Measurements from ENCODE around the gene ANGPTL2.
"Not testable (repeated sequence)": the region's sequence is repeated elsewhere in the genome, so short reads cannot be mapped to it uniquely, and the experiment has no call there.

ANGPTL2 gene

DNA sequence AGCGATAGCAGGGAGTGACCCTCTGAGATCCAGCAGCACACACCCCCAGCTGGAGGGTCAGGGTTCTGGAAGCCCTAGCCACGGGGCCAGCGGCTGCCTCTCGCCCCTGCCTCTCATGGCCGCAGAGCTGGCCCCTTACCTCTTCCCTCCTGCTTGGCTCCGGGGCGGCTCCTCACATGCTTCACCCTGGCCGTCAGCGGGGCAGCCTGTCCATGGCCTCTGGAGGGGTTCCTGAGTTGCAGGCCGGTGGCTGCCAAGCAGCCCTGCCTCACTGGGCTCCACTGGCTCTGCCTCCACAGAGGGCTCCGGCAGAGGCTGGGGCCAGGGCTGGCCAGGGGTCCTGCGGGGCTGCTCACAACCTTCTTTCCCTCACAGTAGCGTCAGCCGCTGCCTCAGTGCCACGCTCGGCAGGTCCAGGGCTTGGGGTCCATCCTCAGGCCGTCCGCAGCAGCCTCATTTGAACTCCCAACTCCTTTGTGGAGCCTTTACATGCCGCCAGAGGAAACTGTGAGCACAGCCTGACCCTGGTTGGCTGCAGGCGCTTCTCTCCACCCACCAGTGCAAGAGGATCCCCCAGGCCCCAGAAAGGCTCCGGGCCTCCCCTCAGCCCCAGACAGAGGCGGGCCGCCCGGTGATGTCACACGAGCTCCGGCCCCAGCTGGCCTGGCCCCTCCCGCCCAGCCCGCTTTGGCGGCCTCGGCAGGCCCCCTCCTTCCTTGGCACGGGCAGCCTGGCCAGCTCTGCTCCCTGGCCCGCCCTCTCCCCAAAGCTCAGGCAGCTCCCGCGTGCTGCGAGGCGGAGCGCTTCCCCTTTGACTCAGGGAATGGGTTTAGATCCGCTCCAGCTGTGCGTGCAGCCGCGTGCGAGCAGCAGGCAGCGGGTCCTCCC is at the start of gene ANGPTL2:
ANGPTL2 (minus strand) TSS at position 460 of the 888 bp plus-strand sequence. CDS start 13,904 bp downstream, outside the sequence.
- DNase-seq = peak; percentile 16

GRCh38 chr9:127171348-127171747 is 48.9 kb upstream of the ANGPTL2 start:
- DNase-seq = not testable (repeated sequence)

- DNase-seq = no peak
Observed at GRCh38 chr9:127170652-127171051, 48.2 kb upstream of the ANGPTL2 start.

- no peak for DNase-seq
Observed at GRCh38 chr9:127170103-127170502, 47.7 kb upstream of the ANGPTL2 start.

DNA sequence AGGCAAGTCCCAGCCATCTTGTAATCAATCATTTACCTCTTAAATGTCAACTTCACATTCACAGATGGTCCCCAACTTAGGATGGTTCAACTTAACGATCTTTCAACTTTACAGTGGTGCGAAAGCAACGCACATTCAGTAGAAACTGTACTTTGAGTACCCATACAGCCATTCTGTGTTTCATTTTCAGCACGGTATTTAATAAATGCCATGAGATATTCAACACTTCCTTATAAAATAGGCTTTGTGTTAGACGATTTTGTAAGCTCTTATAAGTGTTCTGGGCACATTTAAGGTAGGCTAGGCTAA is 47.1 kb upstream of the ANGPTL2 start:
- no peak for DNase-seq

- DNase-seq = no peak
Observed at GRCh38 chr9:127168756-127169574, 46.5 kb upstream of the ANGPTL2 start.

- DNase-seq = no peak
Observed at GRCh38 chr9:127167560-127168326, 45.3 kb upstream of the ANGPTL2 start.

DNA sequence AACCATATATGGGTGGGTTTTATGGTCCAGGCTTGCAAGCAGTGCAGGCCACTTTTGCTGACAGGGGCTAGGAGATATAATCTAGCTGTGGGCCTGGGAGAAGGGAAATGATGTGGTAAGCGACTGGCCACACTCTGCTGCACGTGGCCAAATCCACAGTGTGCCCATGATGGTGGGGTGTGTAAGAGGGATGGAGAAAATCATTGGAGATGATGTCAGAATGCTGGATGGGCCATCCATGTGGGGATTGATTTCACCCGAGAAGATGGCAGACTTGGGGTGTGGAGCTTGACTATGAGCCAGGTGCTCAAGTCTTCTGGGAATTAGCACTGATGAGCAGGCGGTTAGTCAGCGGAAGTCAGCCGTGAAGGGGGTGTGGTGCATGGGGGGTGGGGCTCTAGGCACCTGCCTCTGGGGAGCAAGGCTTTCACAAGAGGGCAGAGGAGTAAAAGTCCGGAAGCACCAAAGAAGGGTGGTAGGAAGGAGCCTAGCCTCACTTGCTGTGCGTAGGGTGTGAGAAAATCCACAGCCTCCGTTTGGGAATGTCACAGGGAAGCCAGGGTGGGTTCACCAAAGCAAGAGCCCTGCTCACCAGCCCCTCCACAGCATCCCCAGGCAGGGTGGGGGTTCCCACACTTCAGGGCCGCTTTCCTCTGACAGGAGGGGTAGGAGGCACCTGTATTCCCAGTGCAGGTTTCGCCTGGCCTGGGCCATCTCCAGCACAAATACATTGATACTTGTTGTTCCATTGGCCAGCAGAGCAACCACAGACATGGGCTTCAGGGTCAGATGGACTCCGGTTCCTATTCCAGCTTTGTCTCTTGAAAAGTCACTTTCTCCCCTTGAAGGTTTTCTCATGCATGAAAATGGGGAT is 44.5 kb upstream of the ANGPTL2 start:
- peak; percentile 22 for DNase-seq

GRCh38 chr9:127166111-127166510 is 43.7 kb upstream of the ANGPTL2 start:
- DNase-seq = no peak

DNA sequence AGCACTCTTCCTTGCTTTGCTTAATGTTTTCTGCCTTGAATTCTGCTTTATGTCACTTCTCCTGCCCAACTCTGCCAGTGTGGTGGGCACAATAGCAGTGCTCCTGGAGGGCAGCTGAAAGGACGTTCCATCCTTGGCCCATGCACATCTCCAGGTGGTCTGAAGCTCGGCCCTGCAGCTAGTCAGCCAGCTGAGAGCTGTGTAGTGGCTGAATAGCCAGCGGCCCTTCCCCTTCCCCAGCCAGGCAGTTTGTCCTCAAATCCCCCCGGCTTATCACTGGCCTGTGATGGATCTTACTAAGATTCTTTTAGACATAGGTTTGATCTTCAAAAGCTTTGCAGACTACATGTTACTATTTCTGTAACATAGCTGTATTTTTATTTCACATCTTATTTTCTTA is 42.7 kb upstream of the ANGPTL2 start:
- no peak for DNase-seq

DNA sequence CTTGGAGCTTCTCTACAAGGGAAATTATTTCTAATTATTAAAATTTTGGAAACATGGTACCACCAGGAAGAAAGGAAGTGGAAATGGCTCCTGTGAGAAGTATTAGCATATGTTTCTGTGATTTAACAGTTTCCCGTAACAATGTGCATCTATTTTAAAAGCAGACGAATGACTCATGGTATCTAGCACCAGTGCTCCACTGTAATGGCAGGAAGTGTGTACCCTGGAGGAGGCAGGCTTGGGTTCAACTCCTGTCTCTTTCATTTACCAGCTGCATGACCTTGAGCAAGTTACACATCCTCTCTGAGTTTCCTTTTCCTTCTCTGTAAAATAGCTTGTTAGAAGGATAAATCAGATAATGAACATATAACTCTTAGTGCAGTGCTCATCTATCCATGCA is 41.0 kb upstream of the ANGPTL2 start:
- DNase-seq = peak; percentile 80

GRCh38 chr9:127162864-127163365 is 40.5 kb upstream of the ANGPTL2 start:
- no peak for DNase-seq

DNA sequence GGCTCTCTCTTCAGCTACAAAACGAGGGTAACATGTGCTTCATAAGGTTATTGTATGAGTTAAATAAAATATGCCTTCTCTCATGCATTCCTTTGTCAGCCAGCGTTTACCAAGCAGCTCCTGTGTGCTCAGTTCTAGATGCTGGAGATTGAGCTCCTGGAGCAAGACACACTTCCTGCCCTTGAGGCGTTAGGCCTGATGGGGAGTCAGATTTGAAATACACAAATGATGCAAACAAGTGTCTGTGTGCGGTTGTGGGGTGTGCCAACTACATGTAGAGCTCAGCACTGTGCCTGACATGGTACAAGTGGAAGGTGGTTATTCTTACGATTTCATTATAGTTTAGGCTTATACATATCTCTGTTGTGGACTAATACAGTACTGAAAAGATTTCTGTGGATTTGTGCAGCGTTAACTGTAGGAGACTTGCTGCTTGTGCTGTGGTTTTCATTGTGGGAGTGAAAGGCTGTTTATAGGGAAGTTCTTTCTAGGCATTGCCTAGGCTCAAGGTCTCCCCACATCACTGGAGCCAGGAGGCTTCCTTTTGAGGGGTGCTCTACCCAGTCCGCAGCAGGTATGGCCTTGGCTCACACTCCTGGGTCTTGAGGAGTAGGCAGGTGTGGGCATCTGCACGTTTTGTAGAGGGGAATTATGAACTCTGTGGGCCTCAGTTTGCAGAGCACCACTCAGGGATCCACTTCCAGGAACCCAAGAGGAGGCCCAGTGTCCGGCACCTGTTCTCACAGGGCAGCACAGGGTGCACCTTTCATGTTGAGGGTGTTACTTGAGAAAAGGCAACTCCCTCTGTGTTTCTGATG is 39.8 kb upstream of the ANGPTL2 start:
- DNase-seq = peak; percentile 91

DNA sequence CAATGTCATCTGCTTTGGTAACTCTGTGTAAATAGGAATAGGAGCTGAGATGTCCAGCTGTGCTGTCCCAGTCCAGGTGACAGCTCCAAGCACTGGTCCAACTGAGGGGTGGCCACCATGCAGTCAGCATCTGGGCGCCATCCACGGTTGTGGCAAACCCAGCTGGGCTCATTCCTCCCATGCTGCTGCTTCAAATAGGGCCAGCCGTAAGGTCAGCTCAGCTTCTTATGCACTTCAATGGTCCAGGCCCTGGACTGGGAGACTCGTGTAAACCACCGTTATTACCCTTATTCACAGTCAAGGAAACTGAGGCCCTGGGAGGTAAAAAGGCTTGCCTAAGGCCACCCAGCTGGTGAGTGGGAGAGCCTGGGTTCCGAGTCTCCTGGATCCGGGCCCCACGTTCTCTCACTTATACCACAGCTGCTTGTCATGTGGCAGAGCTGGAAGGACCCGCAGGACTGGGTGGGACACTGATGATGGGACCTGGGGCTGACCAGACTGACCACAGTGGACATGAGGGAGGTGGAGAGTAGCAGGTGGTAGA is 38.7 kb upstream of the ANGPTL2 start:
- DNase-seq = no peak

DNA sequence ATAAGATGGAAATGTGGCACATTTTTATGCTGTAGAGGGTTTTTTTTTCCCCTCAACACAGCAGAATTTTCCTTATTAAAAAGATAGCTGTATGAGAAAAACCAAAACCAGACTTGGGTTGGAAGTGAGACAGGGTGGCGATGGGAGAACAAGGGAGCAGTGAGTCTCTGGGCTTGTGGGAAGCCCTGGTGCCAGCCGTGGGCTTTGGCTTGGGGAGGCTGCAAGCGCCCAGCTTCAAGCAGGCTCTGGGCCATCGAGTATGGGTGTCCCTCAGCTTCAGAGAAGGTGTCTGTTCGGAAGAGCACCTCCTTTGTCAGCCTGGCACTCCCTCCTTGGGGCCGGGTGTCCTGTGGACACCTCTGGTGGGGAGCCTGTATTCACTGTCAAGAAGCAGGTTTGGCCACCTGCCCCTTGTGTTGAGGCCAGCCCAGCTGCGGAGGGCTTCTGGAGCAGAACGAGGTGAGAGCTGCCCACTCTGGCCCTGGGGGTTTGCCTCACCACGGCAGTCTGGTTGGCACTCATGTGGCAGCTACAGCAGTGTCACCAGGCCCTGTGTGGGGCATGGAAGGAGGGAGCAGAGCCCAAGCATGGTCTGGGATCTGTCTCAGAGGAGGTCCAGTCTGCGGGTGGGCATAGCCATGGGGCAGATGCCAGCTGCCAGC is 37.6 kb upstream of the ANGPTL2 start:
- DNase-seq = no peak

DNA sequence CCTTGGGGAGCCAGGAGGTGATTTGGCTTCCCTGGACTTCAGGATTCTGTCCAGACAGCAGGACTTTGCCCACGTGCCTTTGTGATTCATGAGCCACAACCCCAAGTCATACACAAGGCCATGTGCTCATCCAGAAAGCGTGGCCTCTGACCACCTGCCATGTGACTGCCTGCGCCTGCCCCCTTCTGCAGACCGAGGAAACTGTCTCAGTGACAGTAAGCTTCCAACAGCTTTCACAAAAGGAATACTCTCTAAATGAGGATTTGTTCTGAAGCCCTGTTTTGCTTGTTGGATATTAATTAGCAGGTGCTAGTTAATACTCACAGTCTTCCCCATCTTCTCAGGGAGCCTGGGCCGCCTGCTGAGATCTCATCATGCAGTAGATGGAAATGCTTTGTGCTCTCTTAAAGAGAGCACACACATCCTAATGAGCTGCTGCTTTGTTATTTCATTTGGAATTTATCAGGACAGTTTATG is 36.9 kb upstream of the ANGPTL2 start:
- DNase-seq = peak; percentile 32

- DNase-seq = no peak
Observed at GRCh38 chr9:127158786-127159324, 36.4 kb upstream of the ANGPTL2 start.

DNA sequence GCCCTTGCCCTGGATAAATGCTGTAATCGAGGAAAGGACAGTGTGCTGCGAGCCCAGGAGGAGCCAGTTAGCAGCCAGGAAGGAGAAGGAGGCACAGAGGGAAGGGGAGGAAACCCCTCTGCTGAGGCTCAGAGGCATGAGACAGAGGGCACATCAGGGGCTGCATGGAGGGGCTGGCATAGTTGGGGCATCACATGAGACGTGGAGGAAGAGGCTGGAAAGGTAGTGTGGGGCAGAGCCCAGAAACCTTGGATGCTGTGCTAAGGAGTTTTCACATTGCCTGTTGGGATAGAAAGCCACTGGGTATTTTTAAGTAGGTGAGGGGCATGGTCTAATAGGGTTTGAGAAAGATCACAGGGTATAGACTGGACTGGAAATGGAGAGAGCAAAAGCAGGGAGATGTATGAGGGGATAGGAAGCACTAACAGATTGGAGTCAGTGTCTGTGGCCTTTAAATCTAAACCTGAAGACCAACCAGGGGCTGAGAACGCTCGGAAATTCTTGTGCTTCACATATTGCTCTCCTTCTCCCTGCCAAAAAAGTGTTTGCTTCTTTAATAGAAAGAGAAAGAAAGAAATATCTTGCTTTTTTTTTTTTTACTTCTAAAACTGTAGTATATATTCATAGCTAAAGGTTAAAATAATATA is 33.0 kb upstream of the ANGPTL2 start:
- no peak for DNase-seq
